Naive thymus-derived CD4-positive, alpha-beta T cell (primary cell): Measurements from ENCODE around the gene FRAS1. TPM values are rescaled to one million over a fixed set of nuclear protein-coding genes. Genes with fewer than 3 reads are reported as not detected.
"Not testable (repeated sequence)": the region's sequence is repeated elsewhere in the genome, so short reads cannot be mapped to it uniquely, and the experiment has no call there.

ENCODE experiments used
- ATAC-seq: fragments of 150-1000 bp; cut with Tn5 transposase; 2 replicates; pipeline ENCODE4 v1.10.0; 2021; ENCODE audit warnings: mild to moderate bottlenecking, moderate library complexity
- CTCF ChIA-PET: fragments of 350-600 bp; sonication (Branson Sonifier 250); formaldehyde crosslinking; loops from one replicate; lab custom pipeline; 2021; ENCODE audit warnings: antibody characterized with exemption; lab: Charles Lee
- POLR2A ChIA-PET: fragments of 350-600 bp; sonication (Branson Sonifier 250); formaldehyde crosslinking; loops from one replicate; lab custom pipeline; 2021; ENCODE audit warnings: antibody characterized with exemption, inconsistent platforms; lab: Charles Lee
- DNase-seq, 9 donors: peaks; one replicate each; pipeline versions ENCODE4 v3.0.0 to v3.0.0-alpha.2; 2020 to 2022; ENCODE audit warnings: mixed read lengths in 1 of 9
- H3K27ac ChIP-seq: one replicate; pipeline ENCODE4 v1.7.0; 2013; ENCODE audit warnings: mild to moderate bottlenecking, low read depth, low read length, moderate library complexity
- H3K27me3 ChIP-seq, 2 donors: one replicate each; pipeline ENCODE4 v1.7.0; 2013; ENCODE audit warnings: low read length in 2 of 2, mild to moderate bottlenecking in 2 of 2, moderate library complexity in 2 of 2; ENCODE audit not compliant: control insufficient read depth in 2 of 2, insufficient read depth in 2 of 2
- H3K36me3 ChIP-seq, 3 experiments: 1 replicate in 2 of 3; 2 replicates in 1 of 3; pipeline ENCODE4 v1.7.0; 2013; ENCODE audit warnings: low read length in 3 of 3, mild to moderate bottlenecking in 3 of 3, moderate library complexity in 1 of 3; ENCODE audit not compliant: insufficient read depth in 3 of 3, control insufficient read depth in 2 of 3
- H3K4me1 ChIP-seq, 2 donors: one replicate each; pipeline ENCODE4 v1.7.0; 2013; ENCODE audit warnings: low read length in 2 of 2, mild to moderate bottlenecking in 2 of 2, moderate library complexity in 1 of 2; ENCODE audit not compliant: control insufficient read depth in 2 of 2, insufficient read depth in 2 of 2
- H3K4me3 ChIP-seq: 2 replicates; pipeline ENCODE4 v1.7.0; 2013; ENCODE audit warnings: mild to moderate bottlenecking, low read length
- H3K9me3 ChIP-seq, 3 experiments: 1 replicate in 2 of 3; 2 replicates in 1 of 3; pipeline ENCODE4 v1.7.0; 2013; ENCODE audit warnings: low read length in 3 of 3; ENCODE audit not compliant: control insufficient read depth in 2 of 3
- H3K27ac Mint-ChIP-seq, 9 donors: one replicate each; pipeline ENCODE4 v1.8.0; 2020 to 2022; ENCODE audit warnings: mixed read lengths in 9 of 9, mild to moderate bottlenecking in 8 of 9, moderate library complexity in 5 of 9, inconsistent platforms in 2 of 9
- H3K27me3 Mint-ChIP-seq, 5 donors: one replicate each; pipeline ENCODE4 v1.8.0; 2021 to 2022; ENCODE audit warnings: mixed read lengths in 5 of 5, mild to moderate bottlenecking in 1 of 5
- H3K36me3 Mint-ChIP-seq, 5 donors: one replicate each; pipeline ENCODE4 v1.8.0; 2020 to 2022; ENCODE audit warnings: mixed read lengths in 5 of 5, mild to moderate bottlenecking in 3 of 5, inconsistent platforms in 1 of 5
- H3K4me1 Mint-ChIP-seq, 7 donors: one replicate each; pipeline ENCODE4 v1.8.0; 2020 to 2022; ENCODE audit warnings: mixed read lengths in 7 of 7, mild to moderate bottlenecking in 3 of 7, inconsistent platforms in 1 of 7
- H3K4me3 Mint-ChIP-seq, 10 donors: one replicate each; pipeline ENCODE4 v1.8.0; 2020 to 2022; ENCODE audit warnings: mild to moderate bottlenecking in 10 of 10, mixed read lengths in 10 of 10, moderate library complexity in 6 of 10, inconsistent platforms in 2 of 10
- H3K9me3 Mint-ChIP-seq, 11 donors: one replicate each; pipeline ENCODE4 v1.8.0; 2020 to 2022; ENCODE audit warnings: mixed read lengths in 11 of 11, mild to moderate bottlenecking in 4 of 11, inconsistent platforms in 1 of 11, moderate library complexity in 1 of 11
- intact Hi-C, 2 donors: fragments of 100-400 bp; cut with micrococcal nuclease; formaldehyde crosslinking; loops; one replicate each; pipeline ENCODE4 v1.15.1; 2023
- polyA plus RNA-seq, 2 donors: library from polyadenylated mRNA; unstranded; fragments of 300-500 nt; fragmentation: Illumina TruSeq; gene quantifications; one replicate each; pipeline ENCODE4 v1.2.3, GENCODE V29; 2021
- total RNA-seq, 6 experiments: library from RNA in 5 of 6; stranded (reverse) in 5 of 6; gene quantifications; 1 replicate in 5 of 6; 2 replicates in 1 of 6; pipeline ENCODE4 v1.2.3 and lab custom pipeline; 2021 to 2026

The FRAS1 gene
- total and polyA plus RNA-seq, 7 experiments from 2014 or later, result 0.02 TPM; not detected in 6

DNA sequence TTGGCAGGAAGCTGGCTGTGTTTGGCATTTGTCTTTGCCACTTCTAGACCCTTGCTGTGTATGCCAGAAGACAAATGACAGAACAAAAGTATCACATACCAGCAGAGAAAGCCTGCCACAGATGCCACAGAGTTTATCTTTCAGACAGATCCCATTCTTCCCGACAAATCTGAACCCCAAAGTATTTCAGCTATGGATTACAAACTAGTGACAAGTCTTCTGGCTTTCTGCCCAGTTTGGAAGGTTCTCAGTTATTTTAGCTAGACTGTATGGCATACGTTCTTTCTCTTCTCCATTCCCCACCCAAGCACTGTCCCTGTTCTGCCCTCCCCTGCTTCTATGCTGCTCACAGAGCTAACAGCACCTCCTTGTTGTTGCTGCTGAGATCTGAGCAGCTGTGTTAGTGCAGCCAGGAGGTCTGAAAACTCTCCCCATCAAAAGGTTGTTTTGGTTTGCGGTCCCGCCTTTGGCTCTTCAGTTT, 236.7 kb downstream of the FRAS1 start:
- Mint-ChIP-seq H3K9me3 (no peaks in the 10 kb centered on the region), H3K36me3 (no peaks in the 10 kb centered on the region), H3K4me3 (no peak overlapping the region), H3K27me3 (peaks cover 6 to 24% (median 10%) of the 10 kb centered on the region in 5 donors), H3K4me1 (no peaks in the 10 kb centered on the region), H3K27ac (no peak overlapping the region)
- CTCF ChIA-PET, result no interaction called here
- Histone ChIP-seq H3K4me1 (no peaks in the 10 kb centered on the region), H3K4me3 (no peak overlapping the region), H3K9me3 (no peaks in the 10 kb centered on the region), H3K27ac (no peak overlapping the region), H3K27me3 (no peaks in the 10 kb centered on the region), H3K36me3 (no peaks in the 10 kb centered on the region)
- POLR2A ChIA-PET, result no interaction called here
- DNase-seq, result no peak
- no peak for ATAC-seq
- intact Hi-C loops, result no loop called here

DNA sequence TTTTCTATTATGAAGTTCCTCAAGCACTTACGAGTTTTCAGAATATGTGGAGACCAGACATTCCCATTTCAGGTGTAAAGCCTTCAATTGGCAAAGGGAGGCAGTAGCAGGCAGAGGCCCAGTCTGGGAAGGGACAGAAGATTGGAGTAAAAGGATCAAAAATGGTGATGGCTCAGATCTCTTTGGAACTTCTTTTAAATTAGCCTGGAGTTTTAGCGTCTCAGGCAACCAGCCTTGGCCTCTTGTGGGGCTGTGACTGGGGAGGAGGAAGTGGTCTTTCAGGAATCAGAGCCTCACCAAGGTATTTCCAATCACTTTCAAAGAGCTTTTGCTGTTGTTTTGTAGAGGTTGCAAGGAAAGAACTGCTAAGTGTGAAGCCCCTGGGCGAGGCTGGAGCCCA, 239.1 kb downstream of the FRAS1 start:
- intact Hi-C loops, result no loop called here
- no peaks in the 10 kb centered on the region for H3K36me3 ChIP-seq
- ATAC-seq (no peak), DNase-seq (no peak)
- POLR2A ChIA-PET, result no interaction called here
- no peak overlapping the region for H3K4me3 ChIP-seq
- no peak overlapping the region for H3K27ac ChIP-seq
- Mint-ChIP-seq H3K27me3 (peaks cover 7 to 34% (median 16%) of the 10 kb centered on the region in 5 donors), H3K9me3 (peaks cover 0 to 2% (median 0%) of the 10 kb centered on the region in 11 donors), H3K36me3 (no peaks in the 10 kb centered on the region), H3K27ac (no peak overlapping the region), H3K4me3 (no peak overlapping the region), H3K4me1 (no peaks in the 10 kb centered on the region)
- CTCF ChIA-PET, result no interaction called here
- no peaks in the 10 kb centered on the region for H3K4me1 ChIP-seq
- no peaks in the 10 kb centered on the region for H3K27me3 ChIP-seq
- no peaks in the 10 kb centered on the region for H3K9me3 ChIP-seq

DNA sequence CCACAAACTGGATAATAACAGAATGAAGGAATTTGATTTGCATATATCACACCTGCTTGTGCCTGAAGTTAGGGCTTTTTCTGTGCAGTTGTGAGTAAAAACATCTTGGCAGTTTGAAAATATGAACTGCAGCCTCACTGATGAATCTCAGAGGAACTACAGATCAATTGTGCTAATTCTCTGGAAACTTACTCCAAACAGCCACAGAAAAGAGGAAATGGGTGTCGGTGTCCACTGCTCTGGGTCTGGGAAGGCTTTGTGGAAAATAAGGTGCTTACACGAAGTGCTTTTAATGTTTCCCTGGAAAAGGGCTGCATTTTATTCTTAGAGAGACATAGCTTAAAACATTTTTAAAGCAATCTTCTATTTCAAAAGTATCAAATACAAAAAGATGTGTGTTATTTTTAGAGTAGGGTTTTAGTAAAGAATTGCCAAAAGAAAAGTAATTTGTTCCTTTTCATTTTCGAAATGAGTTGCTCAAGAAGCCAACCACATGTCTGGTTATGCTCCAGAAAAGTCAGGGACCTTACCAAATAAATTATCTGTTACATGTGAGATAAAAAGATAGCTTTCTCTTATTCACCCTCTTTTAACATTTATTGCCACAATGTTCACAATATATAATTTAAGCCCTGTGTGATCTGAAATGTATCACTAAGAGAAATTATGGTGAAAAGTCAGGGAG, 240.1 kb downstream of the FRAS1 start:
- H3K36me3 ChIP-seq, result no peaks in the 10 kb centered on the region
- H3K9me3 ChIP-seq, result no peaks in the 10 kb centered on the region
- H3K36me3 Mint-ChIP-seq, result no peaks in the 10 kb centered on the region
- DNase-seq, result no peak
- intact Hi-C loops, result no loop called here
- no peak overlapping the region for H3K27ac ChIP-seq
- H3K4me1 ChIP-seq, result no peaks in the 10 kb centered on the region
- peak overlapping the region in 1 of 10 donors; percentile 11 for H3K4me3 Mint-ChIP-seq
- ChIA-PET POLR2A (no interaction called here), CTCF (interaction anchor here (0.7 kb wide), 1 partner anchor 8 kb away, joined by 3 read pairs; no protein-coding TSS in a partner anchor)
- no peak overlapping the region for H3K27ac Mint-ChIP-seq
- H3K27me3 ChIP-seq, result no peaks in the 10 kb centered on the region
- no peak for ATAC-seq
- peaks cover 7 to 34% (median 19%) of the 10 kb centered on the region in 5 donors for H3K27me3 Mint-ChIP-seq
- H3K4me3 ChIP-seq, result no peak overlapping the region
- peaks cover 0 to 4% (median 0%) of the 10 kb centered on the region in 11 donors for H3K9me3 Mint-ChIP-seq
- no peaks in the 10 kb centered on the region for H3K4me1 Mint-ChIP-seq

DNA sequence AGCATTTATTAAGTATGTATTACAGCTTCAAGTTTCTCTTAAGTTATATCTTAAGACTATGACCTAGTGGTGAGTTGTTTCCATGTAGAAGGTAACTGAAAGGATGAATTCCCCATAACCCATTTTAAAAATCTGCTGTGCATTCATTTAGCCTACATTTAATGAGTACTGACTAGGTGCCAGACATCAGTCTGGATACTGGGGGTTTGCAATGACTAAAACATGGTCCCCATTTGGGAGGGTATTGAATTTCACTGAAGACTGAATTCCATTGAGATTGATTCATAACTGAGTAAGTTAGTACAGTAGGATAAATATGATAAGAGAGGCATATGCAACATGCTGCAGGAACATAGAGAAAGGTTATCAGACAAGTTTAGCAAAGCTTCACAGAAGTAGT, 241.5 kb downstream of the FRAS1 start:
- H3K4me3 ChIP-seq, result no peak overlapping the region
- H3K27me3 ChIP-seq, result no peaks in the 10 kb centered on the region
- Mint-ChIP-seq H3K27me3 (peaks cover 7 to 34% (median 19%) of the 10 kb centered on the region in 5 donors), H3K4me3 (no peak overlapping the region), H3K27ac (no peak overlapping the region), H3K4me1 (no peaks in the 10 kb centered on the region), H3K9me3 (peaks cover 0 to 4% (median 0%) of the 10 kb centered on the region in 11 donors), H3K36me3 (no peaks in the 10 kb centered on the region)
- H3K4me1 ChIP-seq, result no peaks in the 10 kb centered on the region
- DNase-seq (no peak), ATAC-seq (no peak)
- CTCF ChIA-PET, result no interaction called here
- no peaks in the 10 kb centered on the region for H3K36me3 ChIP-seq
- POLR2A ChIA-PET, result no interaction called here
- intact Hi-C loops, result no loop called here
- no peak overlapping the region for H3K27ac ChIP-seq
- no peaks in the 10 kb centered on the region for H3K9me3 ChIP-seq

DNA sequence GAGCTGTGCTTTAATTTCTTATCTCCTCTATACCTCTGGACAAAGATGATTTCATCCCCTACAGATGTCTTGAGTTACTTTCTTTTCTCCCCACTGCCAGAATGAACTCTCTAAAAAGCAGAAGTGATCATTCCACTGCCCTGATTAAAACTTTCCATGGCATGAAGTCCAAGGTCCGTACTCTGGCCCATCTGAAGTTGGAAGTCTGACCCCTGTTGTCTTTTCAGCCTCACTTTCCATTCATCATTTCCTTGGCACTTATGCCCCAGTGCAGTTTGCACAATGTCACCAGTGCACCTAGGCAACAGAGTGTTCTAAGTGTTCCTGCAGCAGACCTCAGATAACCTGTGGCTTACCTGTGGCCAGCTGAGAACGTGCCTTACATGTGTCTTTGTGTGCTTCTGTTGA, 242.4 kb downstream of the FRAS1 start:
- no peak for ATAC-seq
- Mint-ChIP-seq H3K27me3 (peaks cover 7 to 34% (median 16%) of the 10 kb centered on the region in 5 donors), H3K36me3 (no peaks in the 10 kb centered on the region), H3K9me3 (peaks cover 0 to 4% (median 0%) of the 10 kb centered on the region in 11 donors), H3K27ac (no peak overlapping the region), H3K4me1 (no peaks in the 10 kb centered on the region), H3K4me3 (no peak overlapping the region)
- ChIA-PET POLR2A (no interaction called here), CTCF (no interaction called here)
- no peak for DNase-seq
- Histone ChIP-seq H3K4me3 (no peak overlapping the region), H3K27me3 (no peaks in the 10 kb centered on the region), H3K36me3 (no peaks in the 10 kb centered on the region), H3K9me3 (no peaks in the 10 kb centered on the region), H3K27ac (no peak overlapping the region), H3K4me1 (no peaks in the 10 kb centered on the region)
- intact Hi-C loops, result no loop called here

DNA sequence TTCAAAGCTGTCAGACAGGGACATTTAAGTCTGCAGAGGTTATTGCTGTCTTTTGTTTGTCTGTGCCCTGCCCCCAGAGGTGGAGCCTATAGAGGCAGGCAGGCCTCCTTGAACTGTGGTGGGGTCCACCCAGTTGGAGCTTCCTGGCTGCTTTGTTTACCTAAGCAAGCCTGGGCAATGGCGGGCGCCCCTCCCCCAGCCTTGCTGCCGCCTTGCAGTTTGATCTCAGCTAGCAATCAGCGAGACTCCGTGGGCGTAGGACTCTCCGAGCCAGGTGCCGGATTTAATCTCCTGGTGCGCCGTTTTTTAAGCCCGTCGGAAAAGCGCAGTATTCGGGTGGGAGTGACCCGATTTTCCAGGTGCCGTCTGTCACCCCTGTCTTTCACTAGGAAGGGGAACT, 250.1 kb downstream of the FRAS1 start:
- ATAC-seq, intact Hi-C loops: not testable (repeated sequence)

DNA sequence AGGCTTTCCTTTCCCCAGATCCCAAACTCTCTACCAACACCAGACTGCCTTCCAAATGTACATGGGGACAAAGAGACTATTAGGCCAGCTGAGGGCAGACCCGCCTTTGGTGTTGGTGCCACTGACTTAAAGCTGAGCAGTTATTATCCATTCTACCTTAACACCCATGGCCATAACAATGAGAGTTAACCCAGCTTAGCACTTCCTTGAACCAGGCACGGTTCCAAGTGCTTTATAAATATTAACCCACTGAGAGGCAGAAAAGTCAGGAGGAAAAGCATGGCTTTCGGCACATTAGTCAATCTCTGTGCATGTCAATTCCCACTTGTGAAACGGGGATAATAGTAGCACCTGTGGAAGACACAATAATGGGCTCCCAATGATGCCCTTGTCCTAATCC, 251.4 kb downstream of the FRAS1 start:
- intact Hi-C loops, result no loop called here
- H3K9me3 Mint-ChIP-seq, result peaks cover 0 to 4% (median 0%) of the 10 kb centered on the region in 11 donors

More for the DNA sequence above, 250.1 kb downstream of the FRAS1 start:
- H3K9me3 Mint-ChIP-seq, CTCF ChIA-PET, DNase-seq, H3K9me3 ChIP-seq, H3K4me3 Mint-ChIP-seq, H3K4me3 ChIP-seq, H3K4me1 ChIP-seq, H3K36me3 Mint-ChIP-seq, H3K27ac ChIP-seq, H3K4me1 Mint-ChIP-seq, POLR2A ChIA-PET, H3K36me3 ChIP-seq, H3K27ac Mint-ChIP-seq, H3K27me3 ChIP-seq: not testable (repeated sequence)
- H3K27me3 Mint-ChIP-seq, result peaks cover 5 to 22% (median 14%) of the 10 kb centered on the region in 5 donors

More for the DNA sequence above, 251.4 kb downstream of the FRAS1 start:
- CTCF ChIA-PET, result no interaction called here
- H3K4me1 Mint-ChIP-seq, result peaks cover 0 to 10% (median 0%) of the 10 kb centered on the region in 7 donors
- Histone ChIP-seq H3K4me1 (no peaks in the 10 kb centered on the region), H3K27me3 (no peaks in the 10 kb centered on the region), H3K9me3 (no peaks in the 10 kb centered on the region), H3K36me3 (no peaks in the 10 kb centered on the region), H3K4me3 (no peak overlapping the region), H3K27ac (no peak overlapping the region)
- no peaks in the 10 kb centered on the region for H3K36me3 Mint-ChIP-seq
- no peak for DNase-seq
- POLR2A ChIA-PET, result no interaction called here
- H3K4me3 Mint-ChIP-seq, result no peak overlapping the region
- no peak for ATAC-seq
- peaks cover 5 to 28% (median 16%) of the 10 kb centered on the region in 5 donors for H3K27me3 Mint-ChIP-seq
- no peak overlapping the region for H3K27ac Mint-ChIP-seq
